Smooth muscle cell (in vitro differentiated cells): ENCODE measurements around the gene DTNBP1. TPM values are rescaled to one million over a fixed set of nuclear protein-coding genes. Genes with fewer than 3 reads are reported as not detected.

Source experiments
- DNase-seq: peaks from one replicate; lab custom pipeline; 2025; ENCODE audit not compliant: unreplicated experiment; lab: John Stamatoyannopoulos, UW
- H2AFZ ChIP-seq: fragments of 200-600 bp; sonication (generic); 2 replicates; pipeline ENCODE4 v1.6.0; 2016; ENCODE audit warnings: antibody characterized with exemption, low read depth, mild to moderate bottlenecking
- H3F3A ChIP-seq: fragments of 200-600 bp; sonication (generic); 2 replicates; pipeline ENCODE4 v1.6.0; 2017; ENCODE audit warnings: antibody characterized with exemption, low read depth
- H3K27ac ChIP-seq: fragments of 200-600 bp; sonication (generic); 2 replicates; pipeline ENCODE4 v1.5.1; 2016; ENCODE audit warnings: low read depth, mild to moderate bottlenecking
- H3K27me3 ChIP-seq: fragments of 200-600 bp; sonication (generic); 2 replicates; pipeline ENCODE4 v1.6.1; 2016; ENCODE audit warnings: low read depth, mild to moderate bottlenecking
- H3K36me3 ChIP-seq: fragments of 200-600 bp; sonication (generic); 2 replicates; pipeline ENCODE4 v1.5.1; 2016; ENCODE audit warnings: low read depth
- H3K4me1 ChIP-seq: fragments of 200-600 bp; sonication (generic); 2 replicates; pipeline ENCODE4 v1.5.1; 2016; ENCODE audit warnings: low read depth
- H3K4me2 ChIP-seq: fragments of 200-600 bp; sonication (generic); 2 replicates; pipeline ENCODE4 v1.6.0; 2016; ENCODE audit warnings: mild to moderate bottlenecking
- H3K4me3 ChIP-seq: fragments of 200-600 bp; sonication (generic); 2 replicates; pipeline ENCODE4 v1.5.1; 2016; ENCODE audit warnings: mild to moderate bottlenecking
- H3K79me2 ChIP-seq: fragments of 200-600 bp; sonication (generic); 2 replicates; pipeline ENCODE4 v1.6.0; 2016; ENCODE audit warnings: low read depth, mild to moderate bottlenecking
- H3K9ac ChIP-seq: fragments of 200-600 bp; sonication (generic); 2 replicates; pipeline ENCODE4 v1.6.0; 2016; ENCODE audit warnings: low read depth
- H3K9me3 ChIP-seq: fragments of 200-600 bp; sonication (generic); replicated peaks from 2 replicates; pipeline ENCODE4 v1.5.1; 2016; ENCODE audit warnings: low read depth
- H4K20me1 ChIP-seq: fragments of 200-600 bp; sonication (generic); 2 replicates; pipeline ENCODE4 v1.6.0; 2016; ENCODE audit warnings: low read depth
- CTCF ChIP-seq: fragments of 200-600 bp; sonication (generic); IDR thresholded peaks from 2 replicates; pipeline ENCODE4 v1.5.1; 2017; ENCODE audit warnings: borderline replicate concordance, mild to moderate bottlenecking, antibody characterized with exemption; ENCODE audit not compliant: insufficient read depth, poor library complexity, severe bottlenecking
- WGBS: methylation state at CpG from one replicate; pipeline ENCODE4 v1.1.7; 2016; ENCODE audit warnings: low lambda C conversion rate; 5-methylcytosine and 5-hydroxymethylcytosine counted together
- polyA plus RNA-seq: library from polyadenylated mRNA; unstranded; fragments of >200 nt; fragmentation: Nextera tagmentation; extraction: Ambion mirVana; gene quantifications from 2 replicates; pipeline ENCODE4 v1.2.1, GENCODE V29; 2016
- total RNA-seq: library from RNA; depleted of rRNA; stranded (reverse); fragments of >200 nt; gene quantifications from 2 replicates; pipeline ENCODE4 v1.2.3, GENCODE V29; 2014

DTNBP1 gene
- total and polyA plus RNA-seq, 2 experiments from 2014 or later, result 11.9 to 24.2 TPM

- WGBS, result 92% methylated on average over 5 of the region's 5 CpGs
- Histone ChIP-seq H3K9ac (no peak overlapping the region), H3F3A (peaks cover 5% of the 10 kb centered on the region), H3K9me3 (no peaks in the 10 kb centered on the region), H3K4me2 (no peak overlapping the region), H3K4me3 (no peak overlapping the region), H2AFZ (no peak overlapping the region), H3K27me3 (no peaks in the 10 kb centered on the region), H3K36me3 (no peaks in the 10 kb centered on the region), H3K4me1 (peaks cover 9% of the 10 kb centered on the region), H4K20me1 (peaks cover 62% of the 10 kb centered on the region), H3K79me2 (no peaks in the 10 kb centered on the region), H3K27ac (no peak overlapping the region)
- no peak for DNase-seq
- TF ChIP-seq CTCF, result no peak
Observed at GRCh38 chr6:15491986-15492269, 170.9 kb downstream of the DTNBP1 start.

GRCh38 chr6:15491255-15491985 lies 171.4 kb downstream of the DTNBP1 start:
- Histone ChIP-seq H3K79me2 (no peaks in the 10 kb centered on the region), H3K9me3 (no peaks in the 10 kb centered on the region), H3K4me1 (peaks cover 9% of the 10 kb centered on the region), H3K4me2 (no peak overlapping the region), H3K9ac (no peak overlapping the region), H3K36me3 (no peaks in the 10 kb centered on the region), H3F3A (peaks cover 5% of the 10 kb centered on the region), H4K20me1 (peaks cover 62% of the 10 kb centered on the region), H2AFZ (no peak overlapping the region), H3K4me3 (no peak overlapping the region), H3K27me3 (no peaks in the 10 kb centered on the region), H3K27ac (no peak overlapping the region)
- peak; percentile 11 for DNase-seq
- TF ChIP-seq CTCF, result peak; percentile 90
- WGBS, result 26% methylated on average over 9 of the region's 9 CpGs

- no peak for DNase-seq
- no peaks in the 10 kb centered on the region for H3K79me2 ChIP-seq
- no peak overlapping the region for H3K4me2 ChIP-seq
- no peak overlapping the region for H3K27ac ChIP-seq
- H4K20me1 ChIP-seq, result peaks cover 67% of the 10 kb centered on the region
- H3K9ac ChIP-seq, result no peak overlapping the region
- H3F3A ChIP-seq, result peaks cover 5% of the 10 kb centered on the region
- H3K36me3 ChIP-seq, result no peaks in the 10 kb centered on the region
- no peak overlapping the region for H2AFZ ChIP-seq
- no peak for TF ChIP-seq CTCF
- H3K4me3 ChIP-seq, result no peak overlapping the region
- WGBS, result 87% methylated on average over 11 of the region's 11 CpGs
- H3K9me3 ChIP-seq, result no peaks in the 10 kb centered on the region
- H3K4me1 ChIP-seq, result peaks cover 9% of the 10 kb centered on the region
- H3K27me3 ChIP-seq, result no peaks in the 10 kb centered on the region
Observed at GRCh38 chr6:15490242-15491100, 172.4 kb downstream of the DTNBP1 start.
